ENCODE data around the gene CD86.

The CD86 gene

GRCh38 chr3:122105626-122106025 lies 50.5 kb downstream of the CD86 start:
- no peak overlapping the region for H3K27ac ChIP-seq
- no peaks in the 10 kb centered on the region for H3K36me3 ChIP-seq
- no peaks in the 10 kb centered on the region for H3K9me3 ChIP-seq
- no peaks in the 10 kb centered on the region for H3K27me3 ChIP-seq
- H3K4me3 ChIP-seq (ENCODE audit: low read depth in 1 of 2, low read length in 1 of 2): no peak overlapping the region
- no peak for TF ChIP-seq CTCF (IDR thresholded peaks at IDR 0.05)
- peaks cover 9 to 14% of the 10 kb centered on the region in 2 experiments for H3K4me1 ChIP-seq (ENCODE audit: control insufficient read depth in 1 of 2, insufficient read depth in 1 of 2, low read depth in 1 of 2, low read length in 1 of 2)

GRCh38 chr3:122107171-122107570 lies 52.0 kb downstream of the CD86 start:
- Histone ChIP-seq H3K9me3 (no peaks in the 10 kb centered on the region), H3K27me3 (no peaks in the 10 kb centered on the region), H3K4me1 (ENCODE audit: control insufficient read depth in 1 of 2, insufficient read depth in 1 of 2, low read depth in 1 of 2, low read length in 1 of 2) (peaks cover 0 to 3% of the 10 kb centered on the region in 2 experiments), H3K4me3 (ENCODE audit: low read depth in 1 of 2, low read length in 1 of 2) (no peak overlapping the region), H3K27ac (no peak overlapping the region), H3K36me3 (no peaks in the 10 kb centered on the region)
- no peak for TF ChIP-seq CTCF (IDR thresholded peaks at IDR 0.05)

- H3K27ac ChIP-seq: no peak overlapping the region
- H3K27me3 ChIP-seq: no peaks in the 10 kb centered on the region
- no peak overlapping the region for H3K4me3 ChIP-seq (ENCODE audit: low read depth in 1 of 2, low read length in 1 of 2)
- no peak for TF ChIP-seq CTCF (IDR thresholded peaks at IDR 0.05)
- no peaks in the 10 kb centered on the region for H3K36me3 ChIP-seq
- no peaks in the 10 kb centered on the region for H3K9me3 ChIP-seq
- no peaks in the 10 kb centered on the region for H3K4me1 ChIP-seq (ENCODE audit: control insufficient read depth in 1 of 2, insufficient read depth in 1 of 2, low read depth in 1 of 2, low read length in 1 of 2)
Observed at GRCh38 chr3:122111974-122112373, 56.8 kb downstream of the CD86 start.

- Histone ChIP-seq H3K27ac (no peak overlapping the region), H3K9me3 (no peaks in the 10 kb centered on the region), H3K36me3 (no peaks in the 10 kb centered on the region), H3K4me3 (ENCODE audit: low read depth in 1 of 2, low read length in 1 of 2) (no peak overlapping the region), H3K4me1 (ENCODE audit: control insufficient read depth in 1 of 2, insufficient read depth in 1 of 2, low read depth in 1 of 2, low read length in 1 of 2) (no peaks in the 10 kb centered on the region), H3K27me3 (no peaks in the 10 kb centered on the region)
- no peak for TF ChIP-seq CTCF (IDR thresholded peaks at IDR 0.05)
Observed at GRCh38 chr3:122112754-122113153, 57.6 kb downstream of the CD86 start.

GRCh38 chr3:122123850-122124249 lies 68.7 kb downstream of the CD86 start:
- no peaks in the 10 kb centered on the region for H3K36me3 ChIP-seq
- H3K4me3 ChIP-seq (ENCODE audit: low read depth in 1 of 2, low read length in 1 of 2): no peak overlapping the region
- TF ChIP-seq CTCF (IDR thresholded peaks at IDR 0.05): no peak
- H3K4me1 ChIP-seq (ENCODE audit: control insufficient read depth in 1 of 2, insufficient read depth in 1 of 2, low read depth in 1 of 2, low read length in 1 of 2): no peaks in the 10 kb centered on the region
- no peaks in the 10 kb centered on the region for H3K9me3 ChIP-seq
- H3K27me3 ChIP-seq: no peaks in the 10 kb centered on the region
- H3K27ac ChIP-seq: no peak overlapping the region

- no peaks in the 10 kb centered on the region for H3K36me3 ChIP-seq
- TF ChIP-seq CTCF (IDR thresholded peaks at IDR 0.05): no peak
- no peak overlapping the region for H3K27ac ChIP-seq
- no peaks in the 10 kb centered on the region for H3K27me3 ChIP-seq
- no peak overlapping the region for H3K4me3 ChIP-seq (ENCODE audit: low read depth in 1 of 2, low read length in 1 of 2)
- H3K4me1 ChIP-seq (ENCODE audit: control insufficient read depth in 1 of 2, insufficient read depth in 1 of 2, low read depth in 1 of 2, low read length in 1 of 2): no peaks in the 10 kb centered on the region
- H3K9me3 ChIP-seq: no peaks in the 10 kb centered on the region
Observed at GRCh38 chr3:122132949-122133540, 77.9 kb downstream of the CD86 start.

Measured in neutrophil (primary cell).